DMS114 treated with DMSO at 0.1 percent for 48 hours (cell line): Measurements from ENCODE around the gene LRRC1.

Source experiments
- DNase-seq: peaks from one replicate; lab custom pipeline; 2025; ENCODE audit not compliant: unreplicated experiment; lab: John Stamatoyannopoulos, UW

Gene LRRC1

DNA sequence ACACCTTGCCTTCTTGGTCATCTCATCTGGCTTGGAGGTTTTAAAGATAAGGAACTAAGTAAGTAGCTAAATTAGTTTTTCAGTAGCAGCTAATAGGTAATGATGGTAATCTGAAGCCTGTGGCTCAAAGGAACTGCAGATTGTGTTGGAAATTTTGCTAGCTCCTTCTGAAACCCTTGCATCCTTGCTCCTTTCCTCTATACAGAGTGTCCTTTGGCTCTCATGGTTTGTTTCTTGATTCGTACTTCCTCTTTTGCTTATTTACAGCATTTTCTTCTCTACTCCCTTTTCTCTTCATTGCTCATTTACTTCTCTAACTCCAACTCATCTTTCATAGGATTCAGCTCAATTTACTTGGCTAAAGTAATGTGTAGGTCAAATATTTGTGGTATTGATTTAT, 19.0 kb downstream of the LRRC1 start:
- DNase-seq = no peak

DNA sequence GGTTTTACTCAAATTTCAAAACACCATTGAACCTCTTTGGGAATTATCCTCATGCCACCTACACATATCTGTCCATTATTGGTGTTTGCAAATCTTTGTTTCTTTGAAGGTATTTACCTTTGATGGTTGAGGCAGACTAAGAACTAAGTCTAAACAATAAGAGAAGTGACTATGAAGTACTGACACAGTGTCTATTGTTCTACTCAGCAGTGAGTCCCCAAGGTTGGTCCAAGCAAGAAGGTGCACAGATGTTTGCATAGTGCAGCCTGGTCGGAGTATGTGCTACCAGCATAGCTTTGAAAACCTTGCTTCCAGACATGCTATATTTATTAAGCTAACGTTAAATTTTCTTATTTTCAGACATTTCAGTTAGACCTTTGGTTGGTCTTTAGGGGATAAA, 19.5 kb downstream of the LRRC1 start:
- DNase-seq = no peak

DNA sequence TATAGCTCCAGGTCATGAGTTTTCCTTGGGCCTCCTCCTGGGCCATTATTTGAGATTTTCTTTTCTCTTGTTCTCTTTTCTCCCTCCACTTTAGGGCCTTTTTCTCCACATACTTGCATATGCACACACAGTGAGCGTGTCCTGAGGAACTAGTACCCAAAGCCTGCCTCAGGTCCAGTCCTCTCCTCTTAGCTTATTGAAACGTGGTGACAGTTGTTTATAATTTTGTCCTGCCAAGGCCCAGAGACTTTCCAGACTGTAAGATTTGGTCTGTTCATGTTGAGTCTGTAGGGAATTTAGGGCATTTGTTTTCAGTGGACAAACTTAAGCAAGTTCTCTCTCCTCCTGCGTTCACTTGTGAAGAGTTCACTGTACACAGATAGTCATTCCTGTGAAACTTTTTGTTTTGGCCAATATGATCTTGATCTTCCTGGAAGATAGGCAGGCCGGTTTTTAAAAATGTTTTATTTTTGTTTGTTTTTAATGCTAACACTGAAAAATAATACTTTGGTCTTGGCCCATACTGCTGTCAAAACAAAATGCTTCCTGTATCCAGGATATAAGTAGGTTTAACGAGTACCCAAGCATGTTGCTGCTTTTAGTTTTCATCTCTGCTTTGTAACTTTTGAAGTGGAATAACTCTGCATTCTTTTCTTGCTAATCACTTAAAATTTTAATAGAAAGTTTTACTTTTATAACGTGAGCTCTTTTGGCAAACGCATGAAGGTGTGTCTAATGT, 20.7 kb downstream of the LRRC1 start:
- no peak for DNase-seq

DNA sequence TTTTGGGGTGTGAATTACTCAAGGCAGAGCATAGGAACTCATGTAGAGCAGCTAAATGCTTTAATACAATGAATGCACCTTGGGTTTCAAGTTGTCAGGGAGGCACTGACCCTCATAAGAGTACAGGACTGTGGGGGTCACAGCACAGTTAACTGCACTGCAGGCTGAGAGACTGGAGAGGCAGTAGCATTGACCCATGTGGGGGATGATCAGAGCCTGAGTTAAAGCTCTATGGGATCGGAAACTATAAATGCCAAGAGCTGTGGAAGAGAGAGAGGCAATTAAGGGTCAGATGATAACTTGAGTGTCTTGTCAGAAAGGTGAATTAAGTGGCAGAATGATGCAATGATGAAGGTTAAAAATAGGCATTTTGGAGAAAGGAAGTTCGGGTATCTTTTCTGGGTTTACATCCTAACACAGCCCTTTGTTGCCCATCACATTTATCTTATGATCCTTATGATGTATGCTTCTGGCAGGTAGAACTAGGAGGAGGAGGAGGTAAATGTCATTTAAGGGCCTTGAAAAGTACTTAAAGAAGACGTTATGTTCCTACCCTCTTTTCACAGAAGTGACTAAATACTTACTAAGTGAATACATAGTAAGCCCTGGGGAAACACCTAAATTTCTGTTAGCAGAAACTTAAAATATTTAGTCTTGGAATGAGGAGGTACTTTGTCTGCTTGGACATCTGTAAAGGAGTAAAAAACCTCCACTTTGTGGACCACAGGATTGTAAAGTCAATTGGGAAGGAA, 24.2 kb downstream of the LRRC1 start:
- no peak for DNase-seq

DNA sequence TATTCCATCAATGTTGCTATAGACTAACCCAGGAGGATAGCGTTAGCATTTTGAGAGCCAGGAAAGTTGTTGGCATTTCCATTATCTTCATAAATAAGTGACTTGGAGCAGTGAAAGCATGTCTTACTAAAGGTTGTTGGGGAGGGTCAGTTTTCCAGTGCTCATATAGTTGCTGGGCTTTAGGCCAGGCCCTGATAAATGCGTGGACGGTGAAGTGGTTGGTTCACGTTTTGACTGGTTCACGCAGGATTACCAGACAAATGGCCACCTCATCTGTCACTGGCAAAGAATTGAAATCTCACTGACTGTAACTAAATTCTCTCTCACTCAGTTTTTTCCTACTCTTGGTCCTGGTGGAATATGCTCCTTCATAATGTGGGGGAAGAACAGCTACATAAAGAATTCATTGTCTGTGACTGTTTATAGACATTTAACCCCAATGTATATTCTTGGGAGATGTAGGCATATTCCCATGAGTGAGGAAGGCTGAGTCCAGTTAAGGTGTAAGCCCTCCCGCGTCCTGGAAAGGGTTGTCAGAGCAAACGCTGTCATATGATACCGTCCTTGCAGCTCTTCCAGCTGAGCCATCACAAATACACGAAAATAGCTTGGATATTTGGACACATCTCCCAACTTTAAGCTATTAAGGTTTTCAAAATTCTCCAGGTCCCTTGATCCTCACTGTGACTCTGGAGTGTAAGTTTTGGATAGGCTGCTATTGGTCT, 27.8 kb downstream of the LRRC1 start:
- no peak for DNase-seq

DNA sequence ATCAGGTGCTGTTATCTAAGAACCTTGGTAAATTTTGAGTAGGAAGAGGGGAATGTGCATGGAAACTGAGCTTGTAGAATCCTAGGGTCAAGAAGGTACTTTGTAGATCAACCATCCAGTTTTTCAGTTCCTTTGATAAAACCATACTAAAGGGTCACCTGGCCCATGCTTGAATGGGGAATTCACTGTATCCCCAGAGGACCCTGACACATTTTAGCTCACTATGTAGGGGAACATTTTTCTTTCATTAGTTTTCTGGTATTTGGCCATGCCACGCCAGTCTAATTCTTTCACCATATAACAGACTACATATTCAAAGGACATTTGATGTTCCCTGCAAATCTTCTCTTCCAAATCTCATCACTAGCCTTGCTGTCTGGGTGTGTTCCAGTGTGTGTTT, 29.9 kb downstream of the LRRC1 start:
- no peak for DNase-seq

DNA sequence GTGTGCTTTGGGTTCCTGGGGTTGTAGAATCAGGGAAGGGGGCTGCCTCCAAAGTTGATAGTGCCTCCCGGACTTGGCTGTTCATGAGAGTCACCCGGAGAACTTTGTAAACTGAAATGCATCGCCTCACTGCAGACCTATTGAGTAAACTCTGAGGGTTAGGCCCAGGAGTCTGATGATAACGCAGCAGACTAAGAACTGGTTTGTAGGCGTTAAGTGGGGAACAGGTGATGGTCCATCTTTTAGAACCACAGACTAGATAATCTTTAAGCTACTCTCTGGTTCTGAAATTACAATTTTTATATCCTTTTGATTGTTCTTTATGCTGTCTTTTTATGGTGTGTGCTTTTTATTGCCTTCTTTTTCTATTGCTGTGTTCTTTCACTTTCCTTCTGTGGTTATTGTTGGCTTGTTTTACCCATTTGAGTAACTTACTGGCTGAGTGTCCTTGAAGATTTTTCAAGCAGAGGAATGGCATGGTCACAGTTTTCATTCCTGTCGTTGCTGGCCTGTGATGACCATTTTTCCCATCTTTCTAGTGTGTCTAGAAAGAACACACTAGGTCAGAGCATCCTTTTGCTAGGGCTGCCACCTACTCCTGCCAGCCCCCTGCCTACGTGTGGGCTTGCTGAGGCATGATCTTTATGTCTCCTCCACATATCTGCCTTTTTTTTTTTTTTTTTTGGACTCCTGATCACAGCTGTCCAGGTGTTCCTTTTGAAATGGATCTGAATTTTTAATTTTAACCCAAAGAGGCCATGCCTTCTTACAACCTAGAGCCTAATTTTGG, 30.9 kb downstream of the LRRC1 start:
- no peak for DNase-seq

DNA sequence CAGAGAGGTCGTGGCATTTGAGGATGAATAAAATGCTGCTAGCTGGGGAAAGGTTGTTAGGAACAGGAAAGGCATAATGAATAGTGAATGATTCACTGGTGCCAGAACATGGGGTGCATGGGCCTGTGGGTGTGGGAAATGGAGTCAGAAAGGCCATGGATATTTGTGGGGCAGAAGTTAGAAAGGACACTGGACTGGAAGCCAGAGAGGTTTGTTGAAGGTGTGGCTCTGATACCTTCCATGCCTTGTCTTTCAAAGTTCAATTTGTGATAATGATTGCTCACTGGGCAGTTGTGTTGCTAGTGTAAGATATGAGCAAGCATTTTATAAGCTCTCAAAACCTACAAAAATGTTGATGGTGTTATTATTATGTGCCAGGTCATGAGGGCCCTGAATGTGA, 32.7 kb downstream of the LRRC1 start:
- DNase-seq = no peak

DNA sequence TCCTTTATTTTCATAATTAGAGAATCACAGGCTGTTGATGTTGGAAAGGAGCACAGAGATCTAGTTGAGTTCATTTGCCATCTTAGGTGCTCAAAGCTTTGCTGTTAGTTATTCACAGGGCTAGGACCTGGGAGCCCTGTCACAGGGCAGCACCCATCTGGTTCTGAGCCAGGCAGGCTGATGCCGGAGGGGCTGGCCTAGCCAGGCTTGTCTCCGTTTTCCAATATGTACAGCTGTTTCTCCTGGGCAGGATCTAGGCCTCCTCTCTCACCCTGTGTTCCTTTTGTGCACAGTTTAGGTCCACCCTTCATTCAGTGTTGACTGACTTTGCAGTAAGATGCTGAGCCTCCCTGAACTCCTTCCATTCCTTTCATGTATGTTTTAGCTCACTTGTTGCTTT, 33.4 kb downstream of the LRRC1 start:
- DNase-seq = no peak

DNA sequence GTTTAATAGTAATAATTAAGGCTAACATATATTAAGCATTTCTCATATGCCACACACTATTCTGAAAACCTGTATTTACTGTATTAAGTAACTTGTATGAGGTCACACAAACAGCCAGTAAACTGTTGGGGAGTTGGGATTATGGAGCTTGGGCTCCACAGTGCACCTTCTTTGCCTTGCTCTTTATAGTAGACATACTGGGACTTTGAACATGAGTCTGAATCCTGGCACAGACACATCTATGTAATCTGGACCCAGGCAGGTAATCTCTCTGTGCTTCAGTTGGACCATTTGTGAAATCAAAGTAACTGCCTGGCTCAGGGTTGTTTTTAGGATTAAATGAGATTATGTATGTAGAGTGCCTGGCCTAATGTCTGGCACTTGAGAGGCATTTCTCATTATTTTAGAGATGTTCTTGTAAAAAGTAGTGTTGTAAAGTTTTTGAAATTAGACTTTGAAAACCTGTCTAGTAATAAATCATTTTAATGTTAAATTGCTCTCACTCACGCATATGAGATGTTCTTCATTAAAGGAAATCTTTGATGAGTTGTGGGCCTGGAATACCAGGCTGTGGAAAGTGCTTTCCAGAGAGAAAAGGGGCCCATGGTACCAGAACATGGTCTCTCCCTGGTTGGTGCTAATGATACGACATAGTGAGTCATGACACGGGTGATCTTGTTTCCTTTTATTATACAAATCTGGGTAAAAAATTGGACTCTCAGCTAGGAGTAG, 34.3 kb downstream of the LRRC1 start:
- no peak for DNase-seq

DNA sequence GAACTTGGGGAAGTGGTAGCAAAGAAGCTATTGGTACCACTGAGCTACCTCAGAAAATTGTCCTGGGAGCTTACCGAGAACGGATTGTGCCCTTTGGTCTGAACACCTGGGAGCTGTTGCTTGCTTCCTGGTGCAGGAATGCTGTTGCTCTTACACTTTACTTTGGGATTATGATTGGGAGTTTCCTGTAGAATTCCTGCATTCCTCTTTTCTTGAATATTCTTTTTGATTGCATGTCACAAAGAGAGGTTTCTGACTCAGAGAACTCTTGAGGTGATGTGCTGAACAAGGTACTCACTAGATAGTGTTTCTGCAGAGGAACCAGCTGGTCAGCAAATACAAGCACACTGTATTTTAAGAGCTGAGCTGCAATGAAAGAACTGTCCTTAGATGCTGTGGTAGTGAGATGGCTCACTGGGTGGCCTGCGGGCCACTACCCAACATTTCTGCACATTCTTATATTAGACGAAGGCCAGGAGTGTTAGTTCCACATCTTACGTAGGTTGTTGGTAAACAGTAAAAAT, 35.0 kb downstream of the LRRC1 start:
- DNase-seq = no peak

DNA sequence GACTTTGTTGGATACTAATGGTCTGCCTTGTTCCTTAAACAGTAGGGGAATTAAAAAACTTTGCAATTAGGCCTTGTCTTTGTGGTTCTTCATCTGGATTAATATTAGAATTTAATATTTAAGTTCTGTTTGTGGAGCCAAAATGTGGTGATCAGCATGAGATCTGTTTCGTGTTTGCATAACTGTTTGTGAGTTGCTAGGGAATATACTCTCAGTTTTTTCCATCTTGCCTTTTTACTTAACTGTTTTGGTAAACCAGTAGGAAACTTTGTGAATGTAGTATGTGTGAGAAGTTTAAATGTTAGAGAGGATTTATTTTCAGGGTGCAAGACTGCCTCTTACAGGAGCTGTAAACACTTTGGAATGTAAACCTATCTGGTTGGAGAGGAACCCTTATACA, 35.6 kb downstream of the LRRC1 start:
- DNase-seq = no peak

DNA sequence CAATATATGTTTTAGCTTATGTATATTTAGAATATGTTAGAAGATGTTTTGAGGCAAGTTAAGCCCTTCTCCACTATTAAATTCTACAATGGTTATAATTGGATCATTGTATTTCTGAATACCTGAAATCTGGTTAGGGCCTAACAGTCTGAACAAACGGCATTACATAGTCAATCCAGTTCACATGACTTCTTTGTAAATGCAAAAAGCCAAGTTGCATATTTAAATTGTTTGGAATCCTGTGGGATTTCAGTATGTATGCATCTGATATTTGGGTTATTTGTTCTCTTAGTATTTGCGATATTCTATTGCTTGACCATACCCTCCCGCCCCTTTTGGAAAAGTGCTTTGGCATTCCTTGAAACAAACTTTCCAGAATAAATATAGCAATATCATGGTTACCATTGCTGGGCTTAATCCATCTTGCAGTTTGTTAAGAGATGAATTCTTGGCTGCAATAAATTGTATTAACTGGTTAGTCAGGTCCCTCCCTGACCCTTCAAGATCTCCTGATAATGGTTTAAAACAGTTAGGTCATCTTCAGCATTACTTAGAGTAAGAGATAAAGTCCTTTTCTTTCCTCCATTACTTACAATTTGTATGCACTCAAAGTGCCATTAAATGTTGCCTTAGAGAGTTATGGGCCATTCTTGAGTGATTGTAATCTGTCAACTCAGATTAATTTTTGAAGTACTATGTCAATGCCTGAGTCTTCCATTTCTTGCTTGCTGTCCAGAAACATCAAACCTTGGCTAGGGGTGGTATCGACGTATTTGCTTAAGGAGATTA, 36.5 kb downstream of the LRRC1 start:
- DNase-seq = no peak

DNA sequence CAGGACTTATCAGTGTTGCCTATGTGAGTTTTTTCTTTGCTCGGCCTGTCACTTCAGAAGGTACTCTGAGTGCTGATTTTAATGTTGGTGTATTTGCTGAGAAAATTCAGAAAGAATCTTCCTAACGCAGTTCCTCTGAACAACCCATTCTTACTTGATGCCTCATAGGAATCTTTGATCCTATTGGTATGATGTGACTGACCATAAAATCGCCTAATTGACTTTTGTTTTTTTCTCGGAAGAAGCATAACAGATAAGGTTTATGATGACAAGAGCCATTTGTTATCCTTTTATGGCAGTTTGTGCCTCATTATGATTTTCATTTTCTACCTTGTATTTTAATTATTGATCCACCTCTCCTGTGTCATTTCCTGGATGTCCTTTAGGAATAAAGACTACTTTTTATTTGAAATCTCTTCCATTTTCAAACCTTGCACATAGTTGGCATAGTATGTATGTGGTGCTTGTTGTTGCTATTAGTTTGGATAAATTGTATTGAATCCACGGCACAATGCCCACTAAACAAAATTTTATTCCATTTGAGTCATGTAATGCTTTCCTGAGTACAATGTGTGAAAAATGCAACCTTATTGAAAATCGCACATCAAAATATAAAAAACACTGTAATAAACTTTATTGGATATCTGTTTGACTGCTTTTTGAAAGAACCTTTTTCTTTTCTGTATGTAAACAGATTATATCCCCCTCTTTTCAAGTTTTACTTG, 37.3 kb downstream of the LRRC1 start:
- DNase-seq = no peak

DNA sequence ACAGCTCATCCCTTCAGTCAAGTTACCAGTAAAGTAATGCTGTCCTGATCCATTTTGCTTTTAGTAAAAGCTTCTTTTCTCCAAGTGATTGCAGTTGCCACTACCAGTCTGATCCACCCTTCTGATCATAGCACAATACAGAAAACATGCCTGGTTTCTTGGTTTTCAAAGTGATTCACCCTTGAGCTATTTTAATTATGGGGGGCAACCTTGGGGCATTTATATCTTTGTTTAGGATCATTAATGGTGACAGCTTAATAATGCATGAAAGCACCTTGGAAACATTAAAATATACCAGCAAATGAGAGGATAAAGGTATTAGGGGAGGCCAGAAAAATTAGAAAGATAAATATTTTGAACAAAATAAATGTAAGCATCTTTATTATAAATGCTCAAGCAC, 38.4 kb downstream of the LRRC1 start:
- DNase-seq = no peak

DNA sequence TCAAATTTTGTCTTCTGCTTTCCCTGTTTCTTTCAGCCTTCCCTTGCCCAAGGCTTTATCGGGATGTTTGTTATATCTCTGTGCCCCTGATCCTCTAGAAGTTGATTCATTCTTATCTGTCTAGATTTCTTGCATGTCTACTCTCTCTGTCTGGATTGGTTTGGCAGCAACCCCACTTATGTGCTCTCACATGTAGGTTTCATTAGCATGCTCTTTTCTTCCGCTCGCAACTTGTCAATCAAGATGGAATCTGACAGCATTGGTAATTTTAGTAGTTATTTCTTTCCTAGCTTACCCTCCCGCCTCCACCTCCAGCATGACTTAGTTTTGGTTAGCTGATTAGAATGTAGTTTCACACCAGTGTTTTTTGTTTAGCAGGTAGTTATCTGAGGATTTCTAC, 39.3 kb downstream of the LRRC1 start:
- no peak for DNase-seq

DNA sequence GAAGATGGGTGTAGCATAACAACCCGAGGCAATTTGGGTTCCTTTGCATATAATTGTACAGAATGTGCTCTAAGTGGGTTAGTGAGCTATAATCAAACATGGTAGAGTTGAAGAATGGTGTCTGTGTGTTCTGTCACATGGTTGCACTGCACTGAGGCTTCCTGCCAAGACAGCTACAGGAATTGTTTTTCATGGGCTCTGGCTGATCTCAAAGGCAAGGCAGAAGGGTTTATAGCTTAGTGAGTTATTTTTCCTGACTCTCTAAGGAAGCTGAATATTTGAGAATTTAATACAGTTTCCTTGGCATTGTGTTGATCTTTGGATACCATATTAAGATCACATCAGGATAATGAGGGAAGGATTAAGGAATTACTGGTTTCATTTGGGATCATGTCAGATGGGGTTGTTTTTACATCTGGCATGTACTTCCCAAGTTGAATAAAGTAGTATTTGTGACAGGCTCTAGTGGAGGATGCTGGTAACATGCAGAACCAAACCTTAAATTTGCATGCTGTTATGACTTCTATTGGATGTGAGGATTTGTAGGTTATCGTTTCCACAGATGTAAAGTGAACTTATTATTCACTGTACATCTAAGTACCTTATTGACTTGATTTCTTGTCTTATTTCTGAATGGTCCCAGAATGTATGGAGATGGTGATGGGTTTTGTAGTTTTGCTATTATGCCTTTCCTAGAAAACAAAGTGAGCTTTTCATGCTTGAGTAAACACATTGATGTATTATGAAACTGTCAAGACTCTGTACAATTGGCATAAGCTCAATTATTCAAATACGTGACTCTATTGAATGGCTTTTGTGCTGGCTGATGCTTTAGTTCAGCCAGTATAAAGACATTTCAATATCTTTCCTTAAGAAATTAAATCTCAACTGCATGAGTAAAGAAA, 43.3 kb downstream of the LRRC1 start:
- no peak for DNase-seq

DNA sequence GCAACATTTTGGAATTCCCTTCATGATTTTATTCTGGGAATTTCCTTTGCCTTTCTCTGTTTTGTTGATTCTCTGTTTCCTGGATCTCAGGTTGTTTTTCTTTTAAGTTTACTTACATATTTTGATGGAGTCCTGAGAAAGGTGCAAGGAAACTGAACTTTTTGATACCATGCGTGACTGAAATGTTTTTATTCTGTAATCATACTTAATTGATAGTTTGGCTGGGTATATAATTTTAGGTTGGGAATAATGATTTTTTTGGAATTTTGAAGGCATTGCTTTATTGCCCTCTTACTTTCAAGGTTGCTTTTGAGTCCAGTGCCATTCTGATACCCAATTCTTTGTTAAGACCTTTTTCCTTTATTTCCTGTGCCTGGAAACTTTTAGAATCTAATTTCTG, 45.2 kb downstream of the LRRC1 start:
- DNase-seq = no peak
